GM21737 (cell line): ENCODE results near the gene EAF2.
"Not testable (repeated sequence)": the region's sequence is repeated elsewhere in the genome, so short reads cannot be mapped to it uniquely, and the experiment has no call there.

Experiments used
- ATAC-seq: cut with Tn5 transposase; IDR thresholded peaks from one replicate; pipeline ENCODE4 v1.9.1; 2021; ENCODE audit warnings: mild to moderate bottlenecking, moderate library complexity; ENCODE audit not compliant: unreplicated experiment

Gene EAF2

DNA sequence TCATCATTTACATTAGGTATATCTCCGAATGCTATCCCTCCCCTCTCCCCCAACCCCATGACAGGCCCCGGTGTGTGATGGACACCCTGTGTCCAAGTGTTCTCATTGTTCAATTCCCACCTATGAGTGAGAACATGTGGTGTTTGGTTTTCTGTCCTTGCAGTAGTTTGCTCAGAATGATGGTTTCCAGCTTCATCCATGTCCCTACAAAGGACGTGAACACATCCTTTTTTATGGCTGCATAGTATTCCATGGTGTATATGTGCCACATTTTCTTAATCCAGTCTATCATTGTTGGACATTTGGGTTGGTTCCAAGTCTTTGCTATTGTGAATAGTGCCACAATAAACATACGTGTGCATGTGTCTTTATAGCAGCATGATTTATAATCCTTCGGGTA is 22.8 kb downstream of the EAF2 start:
- ATAC-seq, result not testable (repeated sequence)

DNA sequence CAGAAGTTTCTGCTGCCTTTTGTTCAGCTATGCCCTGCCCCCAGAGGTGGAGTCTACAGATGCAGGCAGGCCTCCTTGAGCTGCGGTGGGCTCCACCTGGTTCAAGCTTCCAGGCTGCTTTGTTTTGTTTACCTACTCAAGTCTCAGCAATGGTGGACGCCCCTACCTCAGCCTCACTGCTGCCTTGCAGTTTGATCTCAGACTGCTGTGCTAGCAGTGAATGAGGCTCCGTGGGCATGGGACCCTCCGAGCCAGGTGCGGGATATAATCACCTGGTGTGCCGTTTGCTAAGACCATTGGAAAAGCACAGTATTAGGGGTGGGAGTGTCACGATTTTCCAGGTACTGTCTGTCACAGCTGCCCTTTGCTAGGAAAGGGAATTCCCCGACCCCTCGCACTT is 28.2 kb downstream of the EAF2 start:
- ATAC-seq, result not testable (repeated sequence)

DNA sequence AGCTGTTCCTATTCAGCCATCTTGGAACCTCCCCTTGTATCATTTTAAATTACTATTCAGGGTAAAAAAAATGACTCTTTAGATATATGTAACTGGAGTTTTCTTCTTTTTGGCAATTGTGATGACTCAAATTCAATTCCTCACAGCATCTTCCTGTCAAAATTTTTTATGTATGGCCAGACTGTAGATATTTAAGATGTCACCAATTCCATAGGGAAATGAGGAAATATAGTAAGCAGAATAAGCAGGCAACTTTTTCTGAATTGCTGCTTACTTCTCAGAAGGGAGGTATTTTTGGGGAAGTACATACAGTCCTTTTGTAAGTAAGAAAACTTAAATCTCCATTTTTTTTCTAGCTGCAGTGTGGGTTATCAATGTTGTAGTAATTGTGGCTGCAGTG is 28.8 kb downstream of the EAF2 start:
- ATAC-seq, result no peak

DNA sequence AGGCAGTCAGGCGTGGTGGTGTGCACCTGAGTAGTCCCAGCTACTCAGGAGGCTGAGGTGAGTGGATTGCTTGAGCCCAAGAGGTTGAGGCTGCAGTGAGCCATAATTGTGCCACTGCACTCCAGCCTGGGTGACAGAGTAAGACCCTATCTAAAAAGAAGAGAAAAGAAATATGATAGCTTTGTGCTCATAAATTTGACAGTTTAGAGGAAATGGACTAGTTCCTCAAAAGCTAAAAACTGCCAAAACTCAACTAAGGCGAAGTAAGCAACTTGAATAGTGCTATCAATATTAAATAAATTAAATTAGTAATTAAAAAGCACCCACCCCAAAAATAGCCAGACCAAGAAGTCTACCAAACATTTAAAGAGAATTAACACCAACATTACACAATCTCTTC is 34.7 kb downstream of the EAF2 start:
- ATAC-seq, result no peak

DNA sequence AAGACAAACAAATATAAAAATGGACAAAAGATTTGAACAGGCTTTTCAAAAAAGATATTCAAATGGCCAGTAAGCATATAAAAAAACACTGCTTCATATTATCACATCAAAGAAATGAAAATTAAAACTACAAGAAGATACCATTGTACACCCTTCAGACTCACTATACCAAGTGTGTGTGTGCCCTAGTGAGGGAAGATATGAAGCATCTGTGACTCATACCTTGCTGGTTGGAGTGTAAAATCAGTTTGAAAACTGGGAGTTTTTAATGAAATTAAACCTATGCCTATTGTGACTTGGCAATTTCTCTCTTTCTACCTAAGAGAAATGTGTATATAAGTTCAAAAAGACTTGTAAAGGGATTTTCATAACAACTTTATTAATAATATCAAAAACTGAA is 35.7 kb downstream of the EAF2 start:
- ATAC-seq, result no peak

DNA sequence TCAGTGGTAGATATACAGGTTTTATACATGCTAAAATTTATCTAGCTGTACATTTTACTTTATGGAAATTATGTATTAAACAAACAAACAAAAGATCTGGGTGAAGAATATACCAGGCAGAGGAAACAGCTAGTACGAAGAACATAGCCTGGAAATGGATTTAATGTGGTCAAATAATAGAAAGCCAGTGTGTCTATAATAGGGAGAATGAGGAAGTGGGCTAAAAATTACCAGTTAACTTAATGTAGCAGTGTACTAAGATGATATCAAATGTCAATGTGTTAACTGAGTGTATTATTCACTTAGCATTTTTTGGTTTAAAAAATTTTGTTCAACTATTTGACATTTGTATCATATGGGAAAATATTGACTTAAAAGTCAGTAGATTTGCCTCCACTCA is 36.4 kb downstream of the EAF2 start:
- no peak for ATAC-seq

DNA sequence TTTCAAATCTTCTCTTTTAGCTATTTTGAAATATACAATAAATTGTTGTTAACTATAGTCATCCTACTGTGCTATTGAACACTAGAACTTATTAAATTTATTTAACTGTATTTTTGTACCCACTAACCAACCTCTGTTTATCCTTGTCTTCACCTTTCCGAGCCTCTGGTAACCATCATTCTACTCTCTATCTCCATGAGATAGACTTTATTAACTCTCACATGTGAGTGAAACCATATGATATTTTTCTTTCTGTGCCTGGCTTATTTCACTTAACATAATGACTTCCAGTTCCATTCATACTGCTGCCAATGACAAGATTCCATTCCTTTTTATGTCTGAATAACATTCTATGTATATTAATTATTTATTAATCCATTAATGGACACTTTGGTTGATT is 43.4 kb downstream of the EAF2 start:
- no peak for ATAC-seq

DNA sequence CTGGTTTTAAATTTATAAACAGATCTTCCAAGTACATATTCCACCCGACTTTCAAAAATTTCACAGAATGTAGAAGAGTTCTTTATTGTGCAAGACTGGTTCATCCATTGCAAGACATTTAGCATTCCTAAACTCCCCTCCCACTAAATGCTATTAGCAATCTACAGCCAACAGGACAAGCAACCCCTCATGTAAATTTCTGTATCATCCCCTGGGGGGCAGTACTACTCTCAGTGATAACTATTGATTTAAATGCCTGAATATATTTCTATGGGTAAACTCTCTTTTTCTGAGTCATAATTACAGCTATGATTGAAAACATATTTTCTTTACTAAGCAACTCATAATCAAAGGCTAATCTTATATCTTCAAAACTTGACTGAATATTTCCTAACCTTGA is 48.5 kb downstream of the EAF2 start:
- ATAC-seq, result no peak

DNA sequence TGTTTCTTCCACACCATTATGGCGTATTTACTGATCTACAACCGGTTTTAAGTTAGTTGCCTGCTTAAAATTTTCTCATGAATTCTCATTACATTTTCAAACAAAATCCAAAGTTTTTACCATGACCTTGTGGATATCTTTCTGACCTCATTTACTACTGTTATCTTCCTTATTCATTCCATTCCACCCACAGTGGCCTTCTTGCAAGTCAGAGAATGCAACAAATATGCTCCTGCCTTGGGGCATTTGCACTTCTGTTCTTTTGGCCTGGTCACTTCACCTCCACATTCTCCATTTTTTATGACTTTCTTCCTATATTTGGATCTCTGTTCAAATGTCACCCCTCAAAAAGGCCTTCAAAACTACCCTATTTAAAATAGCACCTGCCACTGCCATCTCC is 50.4 kb downstream of the EAF2 start:
- ATAC-seq, result no peak

DNA sequence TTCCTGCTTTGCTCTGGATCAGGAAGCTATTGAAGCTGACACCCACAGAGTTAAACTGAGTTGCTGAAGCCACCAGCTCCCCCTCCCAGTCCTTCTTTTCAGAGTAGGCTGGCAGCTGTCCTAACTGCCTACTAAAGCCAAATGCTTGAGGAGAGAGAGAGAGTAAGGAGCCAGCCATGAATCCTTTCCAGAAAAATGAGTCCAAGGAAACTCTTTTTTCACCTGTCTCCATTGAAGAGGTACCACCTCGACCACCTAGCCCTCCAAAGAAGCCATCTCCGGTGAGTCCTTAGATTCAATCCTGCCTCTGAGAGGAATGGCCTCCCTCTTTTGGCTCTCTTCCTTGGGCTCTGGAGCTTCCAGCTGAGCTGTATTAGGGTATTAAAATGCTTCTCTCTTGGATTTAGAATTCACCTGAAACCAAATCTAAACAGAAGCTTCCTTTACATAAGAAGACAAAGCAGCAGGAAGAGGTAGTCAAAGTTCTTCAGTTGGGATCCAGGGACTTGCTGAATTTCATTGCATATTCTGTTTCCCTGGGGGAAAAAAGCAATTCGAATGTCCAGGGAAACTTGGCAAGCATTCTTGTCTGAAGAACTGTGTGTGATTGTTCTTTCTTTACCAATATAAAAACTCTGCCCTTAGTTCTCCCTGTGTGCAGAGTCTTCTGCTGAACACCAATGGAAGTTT is 59.4 kb downstream of the EAF2 start, which contains the start of gene SLC15A2:
Gene SLC15A2 (plus strand): TSS at position 101 of the 690 bp plus-strand sequence. CDS start 76 bp downstream, at position 177.
- no peak for ATAC-seq

DNA sequence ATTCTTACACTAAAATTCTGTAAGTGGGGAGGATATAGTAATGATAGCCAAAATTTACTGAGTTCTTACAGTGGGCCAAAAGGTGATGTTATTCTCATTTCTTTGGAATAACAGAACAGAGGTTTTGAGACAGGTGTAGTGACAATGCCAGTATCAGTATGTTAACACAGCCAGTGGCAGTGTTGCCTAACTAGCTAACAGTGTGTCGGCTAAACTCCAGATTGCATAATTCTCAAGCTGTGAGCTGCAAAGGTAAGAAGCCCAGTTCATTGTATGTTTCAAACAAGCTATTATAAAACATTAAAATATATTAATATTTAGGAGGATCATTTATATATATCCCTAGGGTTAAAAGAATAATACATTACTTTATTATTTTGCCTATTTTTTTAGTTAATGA is 60.1 kb downstream of the EAF2 start:
- no peak for ATAC-seq

DNA sequence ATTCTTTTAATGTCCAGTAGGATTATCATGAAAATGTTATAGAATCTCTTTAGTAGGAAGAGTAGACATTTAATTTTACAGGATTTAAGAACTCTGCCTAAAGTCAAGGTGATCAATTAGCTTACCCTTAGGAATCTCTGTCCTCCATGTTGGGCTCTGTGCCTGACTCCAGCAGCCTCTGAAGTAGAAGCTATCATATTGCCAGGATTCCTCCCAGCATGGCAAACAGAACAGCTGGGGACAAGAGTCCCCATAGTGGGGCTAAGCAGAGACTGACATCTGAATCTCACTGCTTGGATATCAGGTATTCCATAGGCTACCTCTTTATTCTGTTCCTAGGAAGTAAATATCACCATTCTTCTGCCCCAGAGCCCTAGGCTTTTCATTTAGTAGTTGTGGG is 60.7 kb downstream of the EAF2 start:
- no peak for ATAC-seq

DNA sequence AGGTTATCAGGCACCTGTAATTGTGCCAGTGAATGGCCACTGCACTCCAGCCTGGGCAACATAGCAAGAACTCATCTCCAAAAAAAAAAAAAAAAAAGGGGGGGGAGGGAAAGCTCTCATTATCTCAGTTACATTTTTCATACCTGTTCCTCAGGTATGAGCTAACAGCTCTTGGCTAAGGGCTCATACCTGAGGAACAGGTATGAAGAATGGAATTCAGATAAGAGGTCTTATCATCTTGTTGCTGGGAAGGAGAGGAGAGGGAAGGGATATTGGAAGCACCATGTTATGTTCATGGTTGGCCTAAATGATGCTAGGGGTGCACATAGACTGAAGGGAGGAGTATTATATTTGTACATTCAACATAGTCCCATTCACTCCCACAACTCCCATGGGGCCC is 61.8 kb downstream of the EAF2 start:
- no peak for ATAC-seq

DNA sequence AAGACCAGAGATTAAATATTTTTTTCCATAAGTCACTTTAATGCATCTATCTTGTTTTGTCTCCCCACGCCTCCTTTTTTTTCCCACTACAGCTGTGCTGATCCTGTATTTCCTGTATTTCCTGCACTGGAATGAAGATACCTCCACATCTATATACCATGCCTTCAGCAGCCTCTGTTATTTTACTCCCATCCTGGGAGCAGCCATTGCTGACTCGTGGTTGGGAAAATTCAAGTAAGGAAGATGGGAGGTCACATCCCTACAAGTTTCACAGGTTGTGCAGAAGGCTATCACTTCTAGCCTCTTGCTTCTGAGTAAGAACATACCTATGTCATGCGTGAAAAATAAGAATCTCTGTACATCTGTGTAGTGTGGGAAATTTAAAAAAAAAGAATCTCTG is 62.3 kb downstream of the EAF2 start:
- ATAC-seq, result no peak

DNA sequence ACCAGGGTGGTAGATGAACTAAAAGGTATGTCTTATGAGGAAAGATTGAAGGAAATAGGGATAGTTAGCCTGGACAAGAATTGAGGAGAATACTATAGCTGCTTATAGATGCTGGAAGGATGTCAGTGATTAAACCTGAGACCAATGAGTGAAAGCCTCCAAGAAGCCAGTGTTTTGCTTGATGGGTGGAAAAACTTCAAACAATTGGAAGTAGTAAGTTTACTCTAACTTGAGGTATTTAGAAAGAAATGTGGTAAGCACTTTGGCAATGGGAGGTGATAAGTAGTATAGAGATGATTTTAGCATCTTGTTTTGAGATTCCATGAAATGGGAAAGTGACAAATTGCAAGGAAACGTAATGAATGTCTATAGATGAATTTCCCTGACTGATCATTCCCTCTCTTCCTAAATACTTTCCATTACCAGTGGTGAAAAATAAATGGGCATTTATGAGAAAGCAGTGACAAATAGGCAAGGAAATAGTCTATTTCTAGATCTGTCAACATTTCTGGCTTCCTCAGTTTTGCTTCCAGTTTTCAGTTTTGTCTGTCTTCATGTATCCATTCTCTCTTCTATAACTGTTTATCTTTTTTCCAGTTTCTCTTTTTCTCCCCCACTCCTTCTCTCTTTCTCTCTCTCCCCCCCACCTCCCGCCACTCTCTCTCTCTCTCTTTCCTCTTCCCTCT is 78.4 kb downstream of the EAF2 start:
- ATAC-seq, result no peak

DNA sequence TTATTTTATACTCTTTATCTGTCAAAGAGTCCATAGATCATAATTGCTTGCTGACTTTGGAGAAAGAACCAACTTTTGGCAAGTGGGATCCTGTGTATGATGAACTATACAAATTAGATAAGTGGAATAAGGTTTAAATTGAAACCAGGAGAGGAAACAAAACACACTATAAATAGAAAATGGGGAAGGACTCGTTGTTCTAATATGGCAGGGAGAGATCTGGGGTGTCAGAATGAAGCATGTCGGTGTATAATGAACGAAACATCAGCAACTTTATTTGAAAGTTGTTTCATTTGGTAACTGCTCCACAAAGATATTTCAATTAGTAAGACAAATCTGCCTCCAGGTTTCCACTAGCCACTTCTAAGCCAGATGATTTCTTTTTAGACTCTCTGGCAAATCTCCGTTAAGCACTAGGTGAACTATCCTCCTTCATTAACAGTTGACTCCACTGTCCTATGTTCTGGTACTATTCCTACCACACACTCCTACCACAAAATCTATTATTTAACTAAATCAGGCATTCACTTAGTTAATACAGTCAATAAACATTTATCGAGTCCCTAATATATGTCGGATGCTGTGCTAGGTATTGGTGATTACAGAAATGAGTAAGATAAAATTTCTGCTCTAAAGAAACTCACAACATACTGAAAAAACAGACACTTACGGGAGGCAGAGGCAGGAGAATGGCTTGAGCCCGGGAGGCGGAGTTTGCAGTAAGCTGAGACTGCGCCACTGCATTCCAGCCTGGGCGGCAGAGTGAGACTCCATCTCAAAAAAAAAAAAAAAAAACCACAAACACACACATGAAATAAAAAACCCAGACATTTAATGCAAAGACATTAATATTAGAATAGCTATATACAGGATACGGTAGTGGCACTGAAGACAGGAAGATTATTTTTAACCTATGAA is 79.3 kb downstream of the EAF2 start:
- ATAC-seq, result no peak

DNA sequence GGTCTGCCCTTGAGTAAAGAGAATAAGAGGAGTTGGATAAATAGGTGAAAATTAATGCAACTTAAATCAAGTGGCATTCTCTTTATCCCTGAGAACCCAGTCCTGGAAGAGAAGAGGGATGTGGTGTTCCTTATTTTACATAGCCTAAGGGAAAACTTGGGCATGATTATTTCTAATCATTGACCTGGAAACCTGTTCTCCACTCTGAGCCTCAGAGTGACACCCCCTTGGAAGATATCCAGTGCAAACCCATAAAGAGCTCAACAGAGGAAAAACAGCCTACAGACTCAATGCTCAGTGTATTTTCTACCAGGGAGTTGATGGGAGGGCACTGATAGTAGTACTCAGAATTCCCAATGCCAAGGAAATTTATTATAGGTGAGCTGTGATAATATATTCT is 81.2 kb downstream of the EAF2 start:
- no peak for ATAC-seq

DNA sequence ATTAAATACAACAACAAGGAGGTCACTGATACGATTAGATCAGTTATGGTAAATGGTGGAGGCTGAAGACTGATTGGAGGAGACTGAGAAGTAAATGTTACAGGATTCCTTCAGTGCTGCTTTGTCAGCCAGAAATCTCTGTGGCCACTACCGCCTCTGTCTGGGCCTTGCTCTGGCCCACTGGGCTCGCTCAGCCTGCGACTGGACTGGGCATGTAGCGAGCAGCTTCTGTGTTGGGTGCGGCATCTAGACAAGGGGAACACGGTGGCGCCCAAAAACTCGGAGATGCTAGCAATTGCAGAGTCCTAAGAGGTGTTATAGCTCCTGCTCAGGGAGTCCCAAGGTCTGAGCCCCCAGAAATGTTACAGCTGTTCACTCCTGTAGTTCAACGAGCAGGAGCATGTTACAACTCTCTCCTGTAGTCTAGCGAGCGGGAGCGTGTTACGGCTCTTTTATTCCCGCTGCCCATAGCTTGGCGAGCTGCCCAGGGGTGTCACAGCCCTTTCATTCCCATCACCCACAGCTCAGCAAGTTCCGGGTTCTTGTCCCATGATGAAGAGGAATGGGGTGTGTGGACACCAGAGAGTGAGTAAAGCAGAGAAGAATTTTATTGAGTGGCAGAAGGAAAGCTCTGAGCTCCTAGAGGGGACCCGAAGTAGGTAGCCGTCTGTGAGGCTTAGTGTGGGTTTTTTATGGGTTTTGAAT is 83.9 kb downstream of the EAF2 start:
- no peak for ATAC-seq

DNA sequence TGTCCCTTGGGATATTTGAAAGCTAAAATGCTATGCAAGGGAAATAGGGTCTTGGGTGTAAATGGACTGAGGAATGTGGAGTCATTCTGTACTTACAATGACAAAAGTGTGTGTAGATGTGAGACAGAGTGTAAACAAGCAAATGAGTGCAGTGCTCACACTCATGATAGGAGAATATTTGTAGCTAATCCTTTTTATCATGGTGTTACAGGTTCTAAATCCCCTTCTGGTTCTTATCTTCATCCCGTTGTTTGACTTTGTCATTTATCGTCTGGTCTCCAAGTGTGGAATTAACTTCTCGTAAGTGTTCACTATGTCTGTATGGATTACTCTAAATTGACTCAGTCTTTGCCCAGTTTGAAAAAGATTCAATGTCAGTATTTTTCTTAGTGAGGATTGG is 89.7 kb downstream of the EAF2 start:
- ATAC-seq, result no peak

DNA sequence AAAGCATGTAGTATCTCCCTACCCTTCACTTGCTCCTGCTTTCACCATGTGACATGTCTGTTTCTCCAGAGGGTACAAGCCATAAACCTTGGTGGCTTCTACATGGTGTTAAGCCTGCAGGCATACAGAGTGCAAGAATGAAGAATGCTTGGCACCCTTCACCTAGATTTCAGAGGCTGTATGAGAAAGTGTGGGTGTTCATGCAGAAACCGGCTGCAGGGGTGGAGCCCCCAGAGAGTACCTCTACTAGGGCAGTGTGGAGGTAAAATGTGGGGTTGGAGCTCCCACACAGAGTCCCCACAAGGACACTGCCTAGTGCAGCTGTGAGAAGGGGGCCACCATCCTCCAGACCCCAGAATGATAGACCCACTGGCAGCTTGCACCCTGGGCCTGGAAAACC is 91.4 kb downstream of the EAF2 start:
- ATAC-seq, result no peak
